SK-N-SH treated with all-trans-retinoic acid at 6 μM for 48 hours (cell line): Measurements from ENCODE around the gene NUMB.

Experiments
- ATAC-seq: fragments of 200-7000 bp; cut with Tn5 transposase; 3 replicates; pipeline ENCODE4 v1.9.1; 2020; ENCODE audit warnings: mild to moderate bottlenecking, moderate library complexity
- ARNTL ChIP-seq: fragments of 450-650 bp; formaldehyde crosslinking; IDR thresholded peaks from 2 replicates; pipeline ENCODE4 v1.5.0; 2020; ENCODE audit warnings: low read depth, mild to moderate bottlenecking, moderate library complexity, borderline replicate concordance
- CREB5 ChIP-seq: fragments of 250-450 bp; sonication (Bioruptor Pico); IDR thresholded peaks from 2 replicates; pipeline ENCODE4 v1.5.1; 2020; ENCODE audit warnings: low read depth, mild to moderate bottlenecking, moderate library complexity
- CSDC2 ChIP-seq: fragments of 250-450 bp; sonication (Bioruptor Pico); IDR thresholded peaks from 2 replicates; pipeline ENCODE4 v1.5.0; 2020; ENCODE audit warnings: mild to moderate bottlenecking, moderate library complexity
- CSRNP3 ChIP-seq: fragments of 250-450 bp; sonication (Bioruptor Pico); IDR thresholded peaks from 2 replicates; pipeline ENCODE4 v1.5.1; 2021; ENCODE audit warnings: mild to moderate bottlenecking, moderate library complexity
- ESRRG ChIP-seq: fragments of 250-450 bp; sonication (Bioruptor Pico); IDR thresholded peaks from 2 replicates; pipeline ENCODE4 v1.6.1; 2021; ENCODE audit warnings: mild to moderate bottlenecking
- GLIS3 ChIP-seq: fragments of 250-450 bp; sonication (Bioruptor Pico); IDR thresholded peaks from 2 replicates; pipeline ENCODE4 v1.5.0; 2020; ENCODE audit warnings: mild to moderate bottlenecking, moderate library complexity
- ISL1 ChIP-seq: fragments of 250-450 bp; sonication (Bioruptor Pico); IDR thresholded peaks from 2 replicates; pipeline ENCODE4 v2.1.2; 2022; ENCODE audit warnings: mild to moderate bottlenecking, moderate library complexity
- OSR1 ChIP-seq: fragments of 250-450 bp; sonication (Bioruptor Pico); IDR thresholded peaks from 2 replicates; pipeline ENCODE4 v1.8.0; 2022; ENCODE audit warnings: moderate library complexity, mild to moderate bottlenecking, inconsistent platforms
- PATZ1 ChIP-seq: fragments of 250-450 bp; sonication (Bioruptor Pico); IDR thresholded peaks from 2 replicates; pipeline ENCODE4 v1.8.0; 2020; ENCODE audit warnings: mild to moderate bottlenecking, moderate library complexity, borderline replicate concordance
- POU6F1 ChIP-seq: fragments of 250-450 bp; sonication (Bioruptor Pico); IDR thresholded peaks from 2 replicates; pipeline ENCODE4 v1.8.0; 2021; ENCODE audit warnings: low read depth, mild to moderate bottlenecking, moderate library complexity, borderline replicate concordance
- PPARA ChIP-seq: fragments of 250-450 bp; sonication (Bioruptor Pico); IDR thresholded peaks from 2 replicates; pipeline ENCODE4 v1.5.0; 2020; ENCODE audit warnings: mild to moderate bottlenecking, borderline replicate concordance
- RARB ChIP-seq: fragments of 250-450 bp; sonication (Bioruptor Pico); IDR thresholded peaks from 2 replicates; pipeline ENCODE4 v1.8.0; 2021; ENCODE audit warnings: mild to moderate bottlenecking, moderate library complexity
- SNAI2 ChIP-seq: fragments of 250-450 bp; sonication (Bioruptor Pico); IDR thresholded peaks from 2 replicates; pipeline ENCODE4 v1.5.0; 2020; ENCODE audit warnings: mild to moderate bottlenecking, moderate library complexity
- TCF4 ChIP-seq: fragments of 250-450 bp; sonication (Bioruptor Pico); IDR thresholded peaks from 2 replicates; pipeline ENCODE4 v1.8.0; 2021; ENCODE audit warnings: mild to moderate bottlenecking, moderate library complexity, borderline replicate concordance
- ZC3H10 ChIP-seq: fragments of 250-450 bp; sonication (Bioruptor Pico); IDR thresholded peaks from 2 replicates; pipeline ENCODE4 v1.5.1; 2021; ENCODE audit warnings: mild to moderate bottlenecking, moderate library complexity
- ZFP3 ChIP-seq: fragments of 250-450 bp; sonication (Bioruptor Pico); IDR thresholded peaks from 2 replicates; pipeline ENCODE4 v1.5.0; 2020; ENCODE audit warnings: mild to moderate bottlenecking, moderate library complexity
- ZFP30 ChIP-seq: fragments of 450-650 bp; formaldehyde crosslinking; IDR thresholded peaks from 2 replicates; pipeline ENCODE4 v1.5.0; 2022; ENCODE audit warnings: mild to moderate bottlenecking, moderate library complexity
- ZNF565 ChIP-seq: fragments of 450-650 bp; formaldehyde crosslinking; conservative IDR thresholded peaks from 2 replicates; pipeline ENCODE4 v1.5.0; 2020; ENCODE audit warnings: low read depth, mild to moderate bottlenecking, moderate library complexity
- ZNF70 ChIP-seq: fragments of 450-650 bp; formaldehyde crosslinking; IDR thresholded peaks from 2 replicates; pipeline ENCODE4 v1.5.0; 2020; ENCODE audit warnings: mild to moderate bottlenecking, moderate library complexity

Gene NUMB

GRCh38 chr14:73244541-73245290 lies 213.6 kb downstream of the NUMB start:
- no peak for ATAC-seq
- no peak for TF ChIP-seq CREB5 (CRISPR knock-in tag)
- TF ChIP-seq ISL1 = no peak
- TF ChIP-seq ZNF70 = no peak
- TF ChIP-seq GLIS3 (CRISPR knock-in tag) = no peak
- TF ChIP-seq CSRNP3 = no peak
- no peak for TF ChIP-seq PATZ1 (CRISPR knock-in tag)
- TF ChIP-seq ZFP3 (CRISPR knock-in tag) = no peak
- TF ChIP-seq ZFP30 (CRISPR knock-in tag) = no peak
- no peak for TF ChIP-seq ZNF565
- no peak for TF ChIP-seq POU6F1 (CRISPR knock-in tag)
- no peak for TF ChIP-seq CSDC2 (CRISPR knock-in tag)
- TF ChIP-seq TCF4 (CRISPR knock-in tag) = no peak
- TF ChIP-seq, all 23 proteins: peak for 0

GRCh38 chr14:73243748-73244147 lies 214.6 kb downstream of the NUMB start:
- ATAC-seq = no peak

More at GRCh38 chr14:73243748-73244147, 214.6 kb downstream of the NUMB start:
- TF ChIP-seq ESRRG (CRISPR knock-in tag) (no peak), ZFP30 (CRISPR knock-in tag) (no peak), ZC3H10 (no peak), CREB5 (CRISPR knock-in tag) (no peak), PATZ1 (CRISPR knock-in tag) (no peak), TCF4 (CRISPR knock-in tag) (no peak), RARB (CRISPR knock-in tag) (no peak), SNAI2 (CRISPR knock-in tag) (no peak), GLIS3 (CRISPR knock-in tag) (no peak), OSR1 (CRISPR knock-in tag) (no peak), CSRNP3 (no peak), POU6F1 (CRISPR knock-in tag) (no peak), ZNF70 (no peak), ZNF565 (no peak), ARNTL (no peak), CSDC2 (CRISPR knock-in tag) (no peak), ZFP3 (CRISPR knock-in tag) (no peak), PPARA (CRISPR knock-in tag) (no peak)
